Activated CD4-positive, alpha-beta T cell treated with anti-CD3 and anti-CD28 coated beads, Interleukin-2, Interleukin-6, amounts not matched to agents 100 ng/mL and 50 ng/mL, durations not matched to agents 16 hours and 8 hours (primary cell): ENCODE measurements around the gene MAPK9.

Experiments used
- DNase-seq: peaks from one replicate; pipeline ENCODE4 v3.0.0-alpha.2; 2020

MAPK9 gene

GRCh38 chr5:180201051-180201987 lies 90.6 kb downstream of the MAPK9 start:
- peak; percentile 17 for DNase-seq

- DNase-seq = no peak
Observed at GRCh38 chr5:180199390-180199789, 92.5 kb downstream of the MAPK9 start.

- no peak for DNase-seq
Observed at GRCh38 chr5:180198208-180198607, 93.7 kb downstream of the MAPK9 start.

- DNase-seq = no peak
Observed at GRCh38 chr5:180197016-180197702, 94.7 kb downstream of the MAPK9 start.

- DNase-seq = no peak
Observed at GRCh38 chr5:180194410-180195345, 97.2 kb downstream of the MAPK9 start.

- no peak for DNase-seq
Observed at GRCh38 chr5:180193749-180194375, 98.0 kb downstream of the MAPK9 start.

- DNase-seq = no peak
Observed at GRCh38 chr5:180191716-180192115, 100.2 kb downstream of the MAPK9 start.

GRCh38 chr5:180187767-180188166 lies 104.1 kb downstream of the MAPK9 start:
- no peak for DNase-seq
